ENCODE measurements around the gene KCTD7.
"Not testable (repeated sequence)": the region's sequence is repeated elsewhere in the genome, so short reads cannot be mapped to it uniquely, and the experiment has no call there.

The KCTD7 gene

DNA sequence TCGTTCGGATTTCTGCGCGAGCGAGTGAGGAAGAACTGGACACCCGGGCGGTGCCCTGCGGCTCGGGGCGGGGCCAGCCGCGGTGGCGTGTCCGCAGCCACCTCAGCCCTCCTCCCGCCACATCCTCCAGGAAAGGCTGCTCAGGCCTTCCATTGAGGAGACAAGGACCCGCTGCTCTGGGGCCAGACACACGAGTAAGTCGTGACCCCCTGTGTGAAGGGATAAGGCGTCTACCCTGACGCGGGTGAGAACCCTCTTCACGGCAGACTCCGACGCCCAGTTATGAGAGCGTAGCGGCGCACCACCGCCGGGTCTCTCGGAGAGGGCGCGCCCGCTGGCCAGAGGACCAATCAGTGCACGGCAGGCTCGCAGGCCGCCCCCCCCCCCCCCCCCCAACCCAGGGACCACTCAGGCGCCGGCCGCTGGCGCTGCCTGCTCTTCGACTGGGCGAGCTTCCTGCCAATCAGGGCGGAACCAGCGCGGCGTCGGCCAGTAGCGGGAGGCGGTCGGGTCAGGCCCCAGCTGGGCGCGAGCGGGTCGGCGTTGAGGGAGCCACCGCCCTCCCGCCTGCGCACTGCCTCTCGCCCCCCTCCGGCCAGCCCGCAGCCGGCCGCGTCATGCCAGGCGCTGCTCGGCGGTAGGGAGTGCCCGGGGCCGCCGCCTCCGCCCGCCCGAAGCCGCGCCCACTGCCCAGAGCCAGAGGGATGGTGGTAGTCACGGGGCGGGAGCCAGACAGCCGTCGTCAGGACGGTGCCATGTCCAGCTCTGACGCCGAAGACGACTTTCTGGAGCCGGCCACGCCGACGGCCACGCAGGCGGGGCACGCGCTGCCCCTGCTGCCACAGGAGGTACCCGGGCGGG is at the start of gene KCTD7:
TSS of gene KCTD7 (plus strand) at position 521 of the 861 bp plus-strand sequence. CDS start at position 705, 184 bp downstream.
- ChIA-PET POLR2A (interaction anchor here (0.5 to 2.2 kb wide), 5 partner anchors 15 to 832 kb away, joined by 3 to 7 read pairs (median 3); no protein-coding TSS in a partner anchor), CTCF (no interaction called here)
- peak; percentile 82 for DNase-seq (ENCODE audit: low read depth, low spot score)
- TF ChIP-seq, protein P1, sequence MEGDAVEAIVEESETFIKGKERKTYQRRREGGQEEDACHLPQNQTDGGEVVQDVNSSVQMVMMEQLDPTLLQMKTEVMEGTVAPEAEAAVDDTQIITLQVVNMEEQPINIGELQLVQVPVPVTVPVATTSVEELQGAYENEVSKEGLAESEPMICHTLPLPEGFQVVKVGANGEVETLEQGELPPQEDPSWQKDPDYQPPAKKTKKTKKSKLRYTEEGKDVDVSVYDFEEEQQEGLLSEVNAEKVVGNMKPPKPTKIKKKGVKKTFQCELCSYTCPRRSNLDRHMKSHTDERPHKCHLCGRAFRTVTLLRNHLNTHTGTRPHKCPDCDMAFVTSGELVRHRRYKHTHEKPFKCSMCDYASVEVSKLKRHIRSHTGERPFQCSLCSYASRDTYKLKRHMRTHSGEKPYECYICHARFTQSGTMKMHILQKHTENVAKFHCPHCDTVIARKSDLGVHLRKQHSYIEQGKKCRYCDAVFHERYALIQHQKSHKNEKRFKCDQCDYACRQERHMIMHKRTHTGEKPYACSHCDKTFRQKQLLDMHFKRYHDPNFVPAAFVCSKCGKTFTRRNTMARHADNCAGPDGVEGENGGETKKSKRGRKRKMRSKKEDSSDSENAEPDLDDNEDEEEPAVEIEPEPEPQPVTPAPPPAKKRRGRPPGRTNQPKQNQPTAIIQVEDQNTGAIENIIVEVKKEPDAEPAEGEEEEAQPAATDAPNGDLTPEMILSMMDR (IDR thresholded peaks at IDR 0.05; ENCODE audit: insufficient read depth, low read length, missing control alignments), result no peak
- H3K4me3 ChIP-seq (ENCODE audit: low read depth, low read length), result peak within 1 kb of the TSS; percentile 86

DNA sequence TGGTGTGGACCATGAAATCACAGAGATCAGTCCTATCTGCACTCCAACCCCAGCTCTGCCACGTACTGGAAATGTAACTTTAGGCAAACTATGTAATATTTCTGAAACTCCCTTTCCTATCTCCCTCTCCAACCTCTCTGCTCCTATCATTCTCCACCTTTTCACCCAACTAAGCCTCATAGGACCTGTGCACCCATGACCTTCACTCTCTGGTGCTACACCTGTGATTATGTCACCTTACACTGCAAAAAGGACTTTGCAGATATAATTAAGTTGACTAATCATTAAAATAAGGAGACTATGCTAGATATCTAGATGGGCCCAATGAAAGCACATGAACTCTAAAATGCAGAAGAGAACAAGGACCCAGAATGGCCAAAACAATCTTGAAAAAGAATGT is 48.3 kb upstream of the KCTD7 start:
- DNase-seq (ENCODE audit: low read depth, low spot score); H3K4me3 ChIP-seq (ENCODE audit: low read depth, low read length); POLR2A ChIA-PET; CTCF ChIA-PET: not testable (repeated sequence)

DNA sequence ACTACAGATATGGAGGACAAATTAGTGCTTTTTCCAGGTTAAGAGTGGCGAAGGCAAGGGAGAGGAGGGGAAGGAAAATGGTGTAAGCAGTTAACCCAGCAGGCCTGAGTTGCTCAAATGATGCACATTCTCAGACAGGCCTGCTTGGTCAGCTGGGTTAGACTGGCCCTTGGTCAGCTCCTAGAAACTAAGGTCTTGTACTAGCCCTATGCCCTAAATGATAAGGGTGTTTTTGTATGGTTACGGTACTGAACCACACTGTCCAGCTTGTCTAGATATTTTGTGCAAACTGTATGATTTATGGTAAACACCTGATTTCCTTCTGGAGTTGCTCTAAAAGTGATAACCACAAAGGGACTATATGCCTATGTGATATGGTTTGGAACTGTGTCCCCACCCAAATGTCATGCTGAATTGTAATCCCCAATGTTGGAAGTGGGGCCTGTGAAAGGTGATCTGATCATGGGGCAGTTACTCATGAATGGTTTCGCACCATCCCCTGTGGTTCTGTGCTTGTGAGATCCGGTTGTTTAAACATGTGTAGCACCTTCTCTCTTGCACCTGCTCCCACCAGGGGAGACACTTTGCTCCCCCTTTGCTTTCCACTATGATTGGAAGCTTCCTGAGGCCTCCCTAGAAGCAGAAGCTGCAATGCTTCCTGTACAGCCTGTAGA is 45.7 kb upstream of the KCTD7 start:
- DNase-seq (ENCODE audit: low read depth, low spot score); POLR2A ChIA-PET; H3K4me3 ChIP-seq (ENCODE audit: low read depth, low read length): not testable (repeated sequence)
- CTCF ChIA-PET, result interaction anchor here (1.4 kb wide), 1 partner anchor 27 kb away, joined by 5 read pairs; no protein-coding TSS in a partner anchor

DNA sequence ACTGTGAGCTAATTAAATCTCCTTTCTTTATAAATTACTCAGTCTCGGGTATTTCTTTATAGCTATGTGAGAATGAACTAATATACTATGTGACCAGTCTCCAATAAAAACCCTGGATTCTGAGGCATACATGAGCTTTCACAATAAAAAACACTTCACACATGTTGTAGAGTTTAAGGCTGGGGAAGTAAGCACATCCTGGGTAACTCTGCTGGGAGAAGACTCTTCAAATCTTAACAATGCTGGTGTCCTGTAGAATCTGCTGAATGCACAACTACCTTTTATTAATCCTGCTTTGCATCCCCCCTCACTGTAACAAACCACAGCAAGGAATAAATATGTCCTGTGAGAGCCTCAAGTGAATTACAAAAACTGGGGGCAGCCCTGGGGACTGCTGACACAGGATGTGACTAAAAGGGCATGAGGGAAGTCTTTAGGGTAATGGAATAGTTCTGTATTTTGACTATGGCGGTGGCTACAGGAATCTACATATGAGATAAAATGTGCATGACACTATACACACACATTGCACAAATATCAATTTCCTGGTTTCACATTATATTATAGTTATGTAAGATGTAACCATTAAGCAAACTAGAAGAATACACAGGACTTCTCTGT is 45.1 kb upstream of the KCTD7 start:
- H3K4me3 ChIP-seq (ENCODE audit: low read depth, low read length), result no peak overlapping the region
- ChIA-PET POLR2A (no interaction called here), CTCF (interaction anchor here (1.4 to 2.2 kb wide), 2 partner anchors 26 to 28 kb away, joined by 5 to 12 read pairs; no protein-coding TSS in a partner anchor)
- DNase-seq (ENCODE audit: low read depth, low spot score), result no peak
- TF ChIP-seq, protein P1 (IDR thresholded peaks at IDR 0.05; ENCODE audit: insufficient read depth, low read length, missing control alignments), result no peak

DNA sequence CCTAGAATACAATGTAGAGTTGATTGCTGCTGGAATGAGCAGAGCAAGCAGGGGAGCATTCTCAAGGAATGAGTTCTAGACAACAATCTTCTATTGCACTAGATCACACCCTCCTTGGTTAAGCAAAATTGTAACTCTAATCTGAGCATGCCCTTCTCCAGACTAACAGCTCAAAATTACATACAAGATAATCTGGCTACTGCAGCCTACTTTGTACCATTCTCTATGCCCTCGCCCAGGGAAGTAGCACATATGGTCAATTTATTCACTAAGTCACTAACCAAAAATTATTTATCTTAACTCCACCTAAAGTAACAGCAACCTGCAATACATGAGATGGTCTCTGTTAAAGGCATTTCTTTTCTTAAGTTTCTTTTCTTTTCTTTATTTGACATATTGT is 42.5 kb upstream of the KCTD7 start:
- no peak overlapping the region for H3K4me3 ChIP-seq (ENCODE audit: low read depth, low read length)
- ChIA-PET POLR2A (no interaction called here), CTCF (interaction anchor here (1.2 kb wide), 1 partner anchor 12 kb away, joined by 4 read pairs; no protein-coding TSS in a partner anchor)
- DNase-seq (ENCODE audit: low read depth, low spot score), result no peak
- TF ChIP-seq, protein P1 (IDR thresholded peaks at IDR 0.05; ENCODE audit: insufficient read depth, low read length, missing control alignments), result no peak

DNA sequence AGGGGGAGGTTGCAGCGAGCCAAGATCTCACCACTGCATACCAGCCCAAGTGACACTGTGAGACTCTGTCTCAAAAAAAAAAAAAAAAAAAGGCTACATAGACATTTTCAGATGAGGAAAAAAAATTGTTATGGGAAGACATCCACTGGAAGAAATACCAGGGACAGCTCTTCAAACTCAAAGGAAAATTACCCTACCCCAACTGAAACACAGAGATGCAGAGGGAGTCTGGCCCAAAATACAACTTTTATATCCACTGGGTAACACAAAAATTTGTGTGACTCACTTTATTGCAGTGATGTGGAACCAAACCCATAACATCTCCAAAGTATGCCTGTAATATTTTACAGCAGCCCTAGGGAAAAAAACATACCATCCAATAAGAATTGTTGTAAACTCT is 40.5 kb upstream of the KCTD7 start:
- H3K4me3 ChIP-seq (ENCODE audit: low read depth, low read length); CTCF ChIA-PET; DNase-seq (ENCODE audit: low read depth, low spot score): not testable (repeated sequence)
- POLR2A ChIA-PET, result interaction anchor here (1.2 kb wide), 1 partner anchor 66 kb away, joined by 3 read pairs; no protein-coding TSS in a partner anchor

DNA sequence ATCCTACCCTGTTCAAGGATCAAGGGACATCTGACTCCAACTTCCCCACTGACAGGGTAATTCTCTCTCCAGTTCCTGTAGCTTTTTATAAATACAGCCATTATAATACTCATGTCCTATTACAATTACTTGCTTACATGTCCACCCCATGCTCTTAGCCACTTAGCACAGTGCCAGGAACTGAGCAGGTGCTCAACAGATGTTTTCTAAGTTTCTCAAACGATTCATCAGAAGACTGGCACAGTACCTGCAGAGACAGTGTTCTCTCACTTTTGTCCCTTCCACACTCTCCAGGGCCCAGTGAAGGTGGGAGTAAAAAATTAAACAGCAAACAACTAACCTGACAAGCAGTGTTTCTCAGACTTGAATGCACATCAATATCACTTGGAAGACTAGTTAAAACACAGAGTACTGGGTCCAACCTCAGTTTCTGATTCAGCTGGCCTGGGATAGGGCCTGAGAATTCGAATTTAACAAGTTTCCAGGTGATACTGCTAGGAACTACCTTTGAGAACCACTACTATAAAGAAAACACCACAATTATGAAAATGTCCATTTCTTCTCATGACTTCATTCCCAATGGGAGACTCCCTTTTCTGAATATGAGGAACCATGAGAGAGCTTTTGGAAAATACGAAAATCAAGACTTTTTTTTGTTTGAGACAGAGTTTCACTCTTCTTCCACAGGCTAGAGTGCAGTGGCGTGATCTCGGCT is 39.7 kb upstream of the KCTD7 start:
- POLR2A ChIA-PET, result interaction anchor here (1.2 kb wide), 1 partner anchor 66 kb away, joined by 3 read pairs; no protein-coding TSS in a partner anchor
- H3K4me3 ChIP-seq (ENCODE audit: low read depth, low read length); DNase-seq (ENCODE audit: low read depth, low spot score); CTCF ChIA-PET: not testable (repeated sequence)

DNA sequence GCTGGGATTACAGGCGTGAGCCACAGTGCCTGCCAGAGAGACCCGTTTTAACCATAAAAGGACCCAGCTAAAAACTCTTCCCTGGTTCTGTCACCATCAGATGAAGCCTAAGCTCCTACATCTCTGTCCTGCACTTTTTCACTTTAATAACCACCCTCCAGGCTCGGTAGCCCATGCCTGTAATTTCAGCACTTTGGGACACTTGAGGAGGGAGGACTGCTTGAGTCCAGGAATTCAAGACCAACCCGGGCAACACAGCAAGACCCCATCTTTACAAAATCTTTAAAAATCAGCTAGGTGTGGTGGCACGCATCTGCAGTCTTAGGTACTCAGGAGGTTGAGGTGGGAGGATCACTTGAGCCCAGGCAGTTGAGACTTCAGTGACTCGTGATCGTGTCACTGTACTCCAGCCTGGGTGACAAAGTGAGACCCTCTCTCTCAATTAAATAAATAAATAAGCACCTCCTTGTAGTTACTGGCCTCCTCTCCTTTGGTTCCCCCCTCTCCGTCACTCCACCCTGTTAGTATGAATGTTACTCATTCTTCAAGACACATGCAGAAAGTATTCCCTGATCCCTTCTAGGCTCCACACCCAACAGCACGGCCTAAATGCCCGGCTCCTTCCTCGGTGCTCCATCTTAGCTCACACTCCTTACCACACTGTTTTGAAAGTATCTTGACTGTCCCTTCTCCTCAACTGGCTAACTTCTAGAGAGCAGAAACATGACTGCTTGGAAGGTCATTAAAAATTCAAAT is 38.2 kb upstream of the KCTD7 start:
- peak overlapping the region; percentile 97 for H3K4me3 ChIP-seq (ENCODE audit: low read depth, low read length)
- CTCF ChIA-PET; DNase-seq (ENCODE audit: low read depth, low spot score): not testable (repeated sequence)
- POLR2A ChIA-PET, result interaction anchor here (0.6 kb wide), 1 partner anchor 10 kb away, joined by 3 read pairs; no protein-coding TSS in a partner anchor

DNA sequence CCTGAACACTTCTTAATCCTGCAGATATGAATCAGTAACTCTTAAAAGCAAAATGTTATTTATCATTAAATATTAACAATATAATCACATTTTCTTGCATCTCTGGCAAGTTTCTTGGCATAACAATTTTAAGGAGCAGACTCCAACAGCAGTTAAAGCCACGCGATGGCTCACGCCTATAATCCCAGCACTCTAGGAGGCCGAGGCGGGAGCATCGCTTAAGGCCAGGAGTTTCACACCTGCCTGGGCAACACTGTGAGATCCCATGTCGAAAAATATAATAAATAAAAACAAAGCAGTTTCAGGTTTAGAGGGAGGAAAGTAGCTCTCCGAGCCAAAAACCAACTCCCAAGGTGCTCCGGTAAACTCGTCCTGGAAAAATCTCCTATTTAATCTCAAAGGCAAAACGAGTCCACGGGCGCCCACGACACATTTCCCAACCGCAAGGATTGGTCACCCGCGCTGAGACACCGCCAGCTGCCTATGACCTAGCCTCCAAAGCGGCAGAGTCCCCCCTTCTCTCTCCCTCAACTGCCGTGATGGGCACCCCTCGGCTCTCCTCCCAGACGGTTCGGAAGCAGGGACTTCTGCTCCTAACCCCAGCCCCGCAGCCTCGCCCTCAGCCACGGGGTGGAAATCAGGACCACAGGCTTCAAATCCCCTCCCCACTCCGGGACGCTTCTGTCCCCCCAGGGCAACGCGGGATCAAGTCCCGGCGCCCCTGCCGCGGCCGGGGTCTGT is 37.5 kb upstream of the KCTD7 start:
- H3K4me3 ChIP-seq (ENCODE audit: low read depth, low read length), result peak overlapping the region; percentile 97
- CTCF ChIA-PET; DNase-seq (ENCODE audit: low read depth, low spot score): not testable (repeated sequence)
- POLR2A ChIA-PET, result interaction anchor here (0.6 kb wide), 1 partner anchor 10 kb away, joined by 3 read pairs; no protein-coding TSS in a partner anchor
